ENCODE data around the gene RAB41.
"Not testable (repeated sequence)": the region's sequence is repeated elsewhere in the genome, so short reads cannot be mapped to it uniquely, and the experiment has no call there.

The RAB41 gene

GRCh38 chrX:70281951-70282350, at the start of gene RAB41:
TSS of gene RAB41 (plus strand) at chrX:70282172. CDS start at chrX:70282218, 46 bp downstream.
- DNase-seq (ENCODE audit: low spot score) = no peak

GRCh38 chrX:70234355-70234754, 47.6 kb upstream of the RAB41 start, which contains the start of gene AWAT1:
TSS of gene AWAT1 (plus strand) at chrX:70234655. CDS start at chrX:70234696, 41 bp downstream.
- no peak for DNase-seq (ENCODE audit: low spot score)

- DNase-seq (ENCODE audit: low spot score) = no peak
Measured at GRCh38 chrX:70240751-70241150, 41.2 kb upstream of the RAB41 start.

- no peak for DNase-seq (ENCODE audit: low spot score)
Measured at GRCh38 chrX:70241501-70241900, 40.5 kb upstream of the RAB41 start.

GRCh38 chrX:70243601-70244000, 38.4 kb upstream of the RAB41 start:
- not testable (repeated sequence) for DNase-seq (ENCODE audit: low spot score)

- DNase-seq (ENCODE audit: low spot score) = no peak
Measured at GRCh38 chrX:70244881-70245280, 37.1 kb upstream of the RAB41 start.

- DNase-seq (ENCODE audit: low spot score) = no peak
Measured at GRCh38 chrX:70247252-70247651, 34.7 kb upstream of the RAB41 start.

GRCh38 chrX:70252491-70252890, 29.5 kb upstream of the RAB41 start:
- DNase-seq (ENCODE audit: low spot score) = no peak

- DNase-seq (ENCODE audit: low spot score) = no peak
Measured at GRCh38 chrX:70253377-70254062, 28.5 kb upstream of the RAB41 start.

- DNase-seq (ENCODE audit: low spot score) = no peak
Measured at GRCh38 chrX:70254063-70254400, 27.9 kb upstream of the RAB41 start.

- no peak for DNase-seq (ENCODE audit: low spot score)
Measured at GRCh38 chrX:70254909-70255308, 27.1 kb upstream of the RAB41 start.

- no peak for DNase-seq (ENCODE audit: low spot score)
Measured at GRCh38 chrX:70255452-70255851, 26.5 kb upstream of the RAB41 start.

- no peak for DNase-seq (ENCODE audit: low spot score)
Measured at GRCh38 chrX:70257423-70258288, 24.3 kb upstream of the RAB41 start.

- no peak for DNase-seq (ENCODE audit: low spot score)
Measured at GRCh38 chrX:70260104-70260503, 21.9 kb upstream of the RAB41 start, which contains the start of gene P2RY4. TSS of gene P2RY4 (minus strand) at chrX:70260204. CDS start at chrX:70259624, 580 bp downstream.

GRCh38 chrX:70262952-70263567, 18.9 kb upstream of the RAB41 start:
- DNase-seq (ENCODE audit: low spot score) = no peak

- no peak for DNase-seq (ENCODE audit: low spot score)
Measured at GRCh38 chrX:70264784-70265183, 17.2 kb upstream of the RAB41 start.

GRCh38 chrX:70268034-70268433, 13.9 kb upstream of the RAB41 start, which contains the start of gene ARR3:
TSS of gene ARR3 (plus strand) at chrX:70268334. CDS start at chrX:70269386, 1,052 bp downstream.
- DNase-seq (ENCODE audit: low spot score) = no peak

GRCh38 chrX:70274029-70274428, 7.9 kb upstream of the RAB41 start:
- not testable (repeated sequence) for DNase-seq (ENCODE audit: low spot score)

- no peak for DNase-seq (ENCODE audit: low spot score)
Measured at GRCh38 chrX:70279081-70279480, 2.9 kb upstream of the RAB41 start.

GRCh38 chrX:70280573-70280972, 1.4 kb upstream of the RAB41 start:
- DNase-seq (ENCODE audit: low spot score) = no peak

GRCh38 chrX:70289168-70289792, 7.3 kb downstream of the RAB41 start:
- DNase-seq (ENCODE audit: low spot score) = no peak

Data from CD4-positive, alpha-beta T cell treated with Interleukin-15 for 4 hours (primary cell).